ENCODE results near the gene TP73. TPM values are rescaled to one million over a fixed set of nuclear protein-coding genes. Genes with fewer than 3 reads are reported as not detected.

Gene TP73
- total RNA-seq, 1 experiment from 2014 or later, result 10.0 TPM

GRCh38 chr1:3679098-3679555 is 26.8 kb downstream of the TP73 start:
- intact Hi-C loops (cut with micrococcal nuclease; ENCODE audit: unreplicated experiment), result no loop called here
- Histone ChIP-seq H3K27ac (ENCODE audit: low read depth, low read length, poor library complexity, severe bottlenecking) (no peak overlapping the region), H3K4me1 (ENCODE audit: insufficient read depth, low read length, poor library complexity, severe bottlenecking) (peaks cover 9% of the 10 kb centered on the region), H3K9me3 (ENCODE audit: low read depth, low read length, poor library complexity, severe bottlenecking) (no peaks in the 10 kb centered on the region), H3K27me3 (replicated peaks; ENCODE audit: insufficient read depth, low read depth, low read length, poor library complexity) (no peaks in the 10 kb centered on the region), H3K4me3 (ENCODE audit: low read depth, low read length, poor library complexity, severe bottlenecking) (no peak overlapping the region), H3K36me3 (ENCODE audit: insufficient read depth, low read length, poor library complexity, severe bottlenecking) (no peaks in the 10 kb centered on the region)
- no TSS peak for BruUV-seq (replicated peaks)
- ChIA-PET CTCF (no interaction called here), POLR2A (ENCODE audit: low non-redundant PET) (no interaction called here)
- no peak for TF ChIP-seq EZH2 (IDR thresholded peaks at IDR 0.05; ENCODE audit: borderline replicate concordance, low read depth, low read length, poor library complexity, severe bottlenecking)
- TF ChIP-seq CTCF (conservative IDR thresholded peaks at IDR 0.05; ENCODE audit: low read depth, low read length), result no peak
- DNase-seq (ENCODE audit: low spot score), result no peak

- intact Hi-C loops (cut with micrococcal nuclease; ENCODE audit: unreplicated experiment), result no loop called here
- Histone ChIP-seq H3K36me3 (ENCODE audit: insufficient read depth, low read length, poor library complexity, severe bottlenecking) (no peaks in the 10 kb centered on the region), H3K9me3 (ENCODE audit: low read depth, low read length, poor library complexity, severe bottlenecking) (no peaks in the 10 kb centered on the region), H3K4me3 (ENCODE audit: low read depth, low read length, poor library complexity, severe bottlenecking) (no peak overlapping the region), H3K27me3 (replicated peaks; ENCODE audit: insufficient read depth, low read depth, low read length, poor library complexity) (no peaks in the 10 kb centered on the region), H3K27ac (ENCODE audit: low read depth, low read length, poor library complexity, severe bottlenecking) (no peak overlapping the region), H3K4me1 (ENCODE audit: insufficient read depth, low read length, poor library complexity, severe bottlenecking) (peaks cover 9% of the 10 kb centered on the region)
- ChIA-PET POLR2A (ENCODE audit: low non-redundant PET) (no interaction called here), CTCF (no interaction called here)
- no TSS peak for BruUV-seq (replicated peaks)
- no peak for TF ChIP-seq CTCF (conservative IDR thresholded peaks at IDR 0.05; ENCODE audit: low read depth, low read length)
- no peak for TF ChIP-seq EZH2 (IDR thresholded peaks at IDR 0.05; ENCODE audit: borderline replicate concordance, low read depth, low read length, poor library complexity, severe bottlenecking)
- no peak for DNase-seq (ENCODE audit: low spot score)
Measured at GRCh38 chr1:3679799-3680453, 27.6 kb downstream of the TP73 start.

- Histone ChIP-seq H3K4me1 (ENCODE audit: insufficient read depth, low read length, poor library complexity, severe bottlenecking) (peaks cover 9% of the 10 kb centered on the region), H3K9me3 (ENCODE audit: low read depth, low read length, poor library complexity, severe bottlenecking) (no peaks in the 10 kb centered on the region), H3K27ac (ENCODE audit: low read depth, low read length, poor library complexity, severe bottlenecking) (no peak overlapping the region), H3K27me3 (replicated peaks; ENCODE audit: insufficient read depth, low read depth, low read length, poor library complexity) (no peaks in the 10 kb centered on the region), H3K36me3 (ENCODE audit: insufficient read depth, low read length, poor library complexity, severe bottlenecking) (no peaks in the 10 kb centered on the region), H3K4me3 (ENCODE audit: low read depth, low read length, poor library complexity, severe bottlenecking) (no peak overlapping the region)
- ChIA-PET CTCF (no interaction called here), POLR2A (ENCODE audit: low non-redundant PET) (no interaction called here)
- DNase-seq (ENCODE audit: low spot score), result no peak
- no TSS peak for BruUV-seq (replicated peaks)
- intact Hi-C loops (cut with micrococcal nuclease; ENCODE audit: unreplicated experiment), result no loop called here
- TF ChIP-seq EZH2 (IDR thresholded peaks at IDR 0.05; ENCODE audit: borderline replicate concordance, low read depth, low read length, poor library complexity, severe bottlenecking), result no peak
- no peak for TF ChIP-seq CTCF (conservative IDR thresholded peaks at IDR 0.05; ENCODE audit: low read depth, low read length)
Measured at GRCh38 chr1:3680488-3681230, 28.3 kb downstream of the TP73 start.

Data from A673 (cell line).